Liver (tissue), 3 donors: ENCODE measurements around the gene MAB21L4.

ENCODE experiments used
- HNF4G ChIP-seq: IDR thresholded peaks from 2 replicates; pipeline ENCODE4 v1.6.1; 2016; ENCODE audit warnings: antibody characterized with exemption
- JUND ChIP-seq, 2 donors: IDR thresholded peaks; 2 replicates each; pipeline ENCODE4 v1.6.1; 2016; ENCODE audit warnings: antibody characterized with exemption in 2 of 2
- MAX ChIP-seq: IDR thresholded peaks from 2 replicates; pipeline ENCODE4 v1.6.1; 2016; ENCODE audit warnings: antibody characterized with exemption
- NR2F2 ChIP-seq: IDR thresholded peaks from 2 replicates; pipeline ENCODE4 v1.6.1; 2016; ENCODE audit warnings: antibody characterized with exemption
- RAD21 ChIP-seq, 2 donors: IDR thresholded peaks; 2 replicates each; pipeline ENCODE4 v1.6.1; 2016; ENCODE audit warnings: antibody characterized with exemption in 2 of 2, mild to moderate bottlenecking in 2 of 2
- SP1 ChIP-seq: IDR thresholded peaks from 2 replicates; pipeline ENCODE4 v1.6.1; 2018; ENCODE audit warnings: antibody characterized with exemption, mild to moderate bottlenecking
- TAF1 ChIP-seq: conservative IDR thresholded peaks from 2 replicates; pipeline ENCODE4 v1.6.1; 2016; ENCODE audit warnings: antibody characterized with exemption, mild to moderate bottlenecking
- YY1 ChIP-seq: IDR thresholded peaks from 2 replicates; pipeline ENCODE4 v1.6.1; 2016; ENCODE audit warnings: antibody characterized with exemption, mild to moderate bottlenecking
- ZBTB33 ChIP-seq: IDR thresholded peaks from 2 replicates; pipeline ENCODE4 v1.6.1; 2016; ENCODE audit warnings: antibody characterized with exemption
- TF ChIP-seq, protein P1 (sequence below): IDR thresholded peaks from 2 replicates; pipeline ENCODE4 v1.6.1; 2016; ENCODE audit warnings: antibody characterized with exemption, mild to moderate bottlenecking
- TF ChIP-seq, protein P2 (sequence below): fragments of 150-350 bp; IDR thresholded peaks from 2 replicates; pipeline ENCODE4 v1.5.1; 2017; ENCODE audit warnings: improper control_type of control experiment, low read depth, low read length; ENCODE audit not compliant: missing input control
- TF ChIP-seq, protein P3 (sequence below): IDR thresholded peaks from 2 replicates; pipeline ENCODE4 v1.6.1; 2016; ENCODE audit warnings: antibody characterized with exemption
- donor health status: healthy.
- donor health status: healthy.

DNA sequence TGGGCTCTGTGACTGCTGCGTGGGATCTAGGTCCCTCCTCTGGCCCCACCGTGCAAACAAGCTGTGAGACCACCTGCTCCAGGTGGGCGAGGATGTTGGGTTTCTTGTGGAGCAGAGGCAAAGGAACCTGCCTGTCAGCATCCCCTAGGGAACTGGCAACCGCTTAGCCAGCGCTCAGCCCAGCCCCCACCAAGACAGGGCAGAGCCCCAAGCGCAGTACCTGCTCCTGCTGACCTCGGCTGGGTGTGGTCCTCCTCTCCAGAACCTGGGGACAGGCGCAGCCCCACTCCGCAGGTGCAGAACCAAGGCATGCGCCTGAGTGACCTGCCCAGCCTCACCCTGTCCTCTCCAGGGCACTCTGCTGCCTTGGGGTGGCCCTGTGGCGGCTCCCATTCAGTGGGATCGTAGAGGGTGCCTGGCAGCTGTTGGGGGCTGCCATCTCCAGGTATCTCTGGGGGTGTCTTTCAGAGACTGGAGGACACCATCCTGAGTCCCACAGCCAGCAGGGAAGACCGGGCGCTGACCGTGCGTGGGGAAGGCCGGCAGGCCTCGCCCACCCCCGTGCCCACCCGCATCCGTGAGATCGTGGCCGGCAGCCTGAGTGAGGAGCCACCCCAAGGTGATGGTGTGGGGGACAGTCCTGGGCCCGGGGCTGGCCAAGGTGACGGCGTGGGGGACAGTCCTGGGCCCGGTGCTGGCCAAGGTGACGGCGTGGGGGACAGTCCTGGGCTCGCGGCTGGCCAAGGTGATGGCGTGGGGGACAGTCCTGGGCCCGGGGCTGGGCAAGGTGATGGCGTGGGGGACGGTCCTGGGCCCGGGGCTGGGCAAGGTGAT, 22.5 kb upstream of the MAB21L4 start:
- TF ChIP-seq, protein P1, sequence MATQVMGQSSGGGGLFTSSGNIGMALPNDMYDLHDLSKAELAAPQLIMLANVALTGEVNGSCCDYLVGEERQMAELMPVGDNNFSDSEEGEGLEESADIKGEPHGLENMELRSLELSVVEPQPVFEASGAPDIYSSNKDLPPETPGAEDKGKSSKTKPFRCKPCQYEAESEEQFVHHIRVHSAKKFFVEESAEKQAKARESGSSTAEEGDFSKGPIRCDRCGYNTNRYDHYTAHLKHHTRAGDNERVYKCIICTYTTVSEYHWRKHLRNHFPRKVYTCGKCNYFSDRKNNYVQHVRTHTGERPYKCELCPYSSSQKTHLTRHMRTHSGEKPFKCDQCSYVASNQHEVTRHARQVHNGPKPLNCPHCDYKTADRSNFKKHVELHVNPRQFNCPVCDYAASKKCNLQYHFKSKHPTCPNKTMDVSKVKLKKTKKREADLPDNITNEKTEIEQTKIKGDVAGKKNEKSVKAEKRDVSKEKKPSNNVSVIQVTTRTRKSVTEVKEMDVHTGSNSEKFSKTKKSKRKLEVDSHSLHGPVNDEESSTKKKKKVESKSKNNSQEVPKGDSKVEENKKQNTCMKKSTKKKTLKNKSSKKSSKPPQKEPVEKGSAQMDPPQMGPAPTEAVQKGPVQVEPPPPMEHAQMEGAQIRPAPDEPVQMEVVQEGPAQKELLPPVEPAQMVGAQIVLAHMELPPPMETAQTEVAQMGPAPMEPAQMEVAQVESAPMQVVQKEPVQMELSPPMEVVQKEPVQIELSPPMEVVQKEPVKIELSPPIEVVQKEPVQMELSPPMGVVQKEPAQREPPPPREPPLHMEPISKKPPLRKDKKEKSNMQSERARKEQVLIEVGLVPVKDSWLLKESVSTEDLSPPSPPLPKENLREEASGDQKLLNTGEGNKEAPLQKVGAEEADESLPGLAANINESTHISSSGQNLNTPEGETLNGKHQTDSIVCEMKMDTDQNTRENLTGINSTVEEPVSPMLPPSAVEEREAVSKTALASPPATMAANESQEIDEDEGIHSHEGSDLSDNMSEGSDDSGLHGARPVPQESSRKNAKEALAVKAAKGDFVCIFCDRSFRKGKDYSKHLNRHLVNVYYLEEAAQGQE, result no peak
- TF ChIP-seq, protein P2, sequence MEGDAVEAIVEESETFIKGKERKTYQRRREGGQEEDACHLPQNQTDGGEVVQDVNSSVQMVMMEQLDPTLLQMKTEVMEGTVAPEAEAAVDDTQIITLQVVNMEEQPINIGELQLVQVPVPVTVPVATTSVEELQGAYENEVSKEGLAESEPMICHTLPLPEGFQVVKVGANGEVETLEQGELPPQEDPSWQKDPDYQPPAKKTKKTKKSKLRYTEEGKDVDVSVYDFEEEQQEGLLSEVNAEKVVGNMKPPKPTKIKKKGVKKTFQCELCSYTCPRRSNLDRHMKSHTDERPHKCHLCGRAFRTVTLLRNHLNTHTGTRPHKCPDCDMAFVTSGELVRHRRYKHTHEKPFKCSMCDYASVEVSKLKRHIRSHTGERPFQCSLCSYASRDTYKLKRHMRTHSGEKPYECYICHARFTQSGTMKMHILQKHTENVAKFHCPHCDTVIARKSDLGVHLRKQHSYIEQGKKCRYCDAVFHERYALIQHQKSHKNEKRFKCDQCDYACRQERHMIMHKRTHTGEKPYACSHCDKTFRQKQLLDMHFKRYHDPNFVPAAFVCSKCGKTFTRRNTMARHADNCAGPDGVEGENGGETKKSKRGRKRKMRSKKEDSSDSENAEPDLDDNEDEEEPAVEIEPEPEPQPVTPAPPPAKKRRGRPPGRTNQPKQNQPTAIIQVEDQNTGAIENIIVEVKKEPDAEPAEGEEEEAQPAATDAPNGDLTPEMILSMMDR, result no peak
- TF ChIP-seq NR2F2, result no peak
- TF ChIP-seq ZBTB33, result no peak
- no peak for TF ChIP-seq YY1
- no peak for TF ChIP-seq RAD21 (IDR thresholded peaks at IDR 0.05)
- TF ChIP-seq MAX, result no peak
- no peak for TF ChIP-seq JUND (IDR thresholded peaks at IDR 0.05)
- TF ChIP-seq TAF1, result no peak
- TF ChIP-seq HNF4G, result no peak
- TF ChIP-seq, protein P3, sequence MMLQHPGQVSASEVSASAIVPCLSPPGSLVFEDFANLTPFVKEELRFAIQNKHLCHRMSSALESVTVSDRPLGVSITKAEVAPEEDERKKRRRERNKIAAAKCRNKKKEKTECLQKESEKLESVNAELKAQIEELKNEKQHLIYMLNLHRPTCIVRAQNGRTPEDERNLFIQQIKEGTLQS, result no peak
- TF ChIP-seq SP1, result no peak
